Measurements from ENCODE around the gene DNAJB4.
"Not testable (repeated sequence)": the region's sequence is repeated elsewhere in the genome, so short reads cannot be mapped to it uniquely, and the experiment has no call there.

Gene DNAJB4

GRCh38 chr1:78040484-78041089 is 35.8 kb downstream of the DNAJB4 start:
- DNase-seq = no peak

- DNase-seq = no peak
Measured at GRCh38 chr1:78043436-78043835, 38.7 kb downstream of the DNAJB4 start.

- DNase-seq = no peak
Measured at GRCh38 chr1:78044796-78045562, 40.2 kb downstream of the DNAJB4 start.

GRCh38 chr1:78045563-78045925 is 40.8 kb downstream of the DNAJB4 start:
- DNase-seq = no peak

- DNase-seq = no peak
Measured at GRCh38 chr1:78045926-78046778, 41.4 kb downstream of the DNAJB4 start, which contains the start of gene GIPC2. GIPC2 (plus strand) TSS chr1:78045966; CDS start chr1:78046095, 129 bp downstream.

- no peak for DNase-seq
Measured at GRCh38 chr1:78047106-78047505, 42.4 kb downstream of the DNAJB4 start.

GRCh38 chr1:78047631-78048030 is 42.9 kb downstream of the DNAJB4 start:
- DNase-seq = no peak

- no peak for DNase-seq
Measured at GRCh38 chr1:78048446-78048845, 43.7 kb downstream of the DNAJB4 start.

- DNase-seq = no peak
Measured at GRCh38 chr1:78049396-78049795, 44.7 kb downstream of the DNAJB4 start.

GRCh38 chr1:78051005-78051404 is 46.3 kb downstream of the DNAJB4 start:
- no peak for DNase-seq

GRCh38 chr1:78052685-78053405 is 48.1 kb downstream of the DNAJB4 start:
- no peak for DNase-seq

GRCh38 chr1:78053498-78053897 is 48.8 kb downstream of the DNAJB4 start:
- DNase-seq = no peak

GRCh38 chr1:78054559-78054958 is 49.8 kb downstream of the DNAJB4 start:
- no peak for DNase-seq

GRCh38 chr1:78054972-78055371 is 50.2 kb downstream of the DNAJB4 start:
- no peak for DNase-seq

- DNase-seq = no peak
Measured at GRCh38 chr1:78055565-78056132, 50.9 kb downstream of the DNAJB4 start.

GRCh38 chr1:78058670-78059069 is 53.9 kb downstream of the DNAJB4 start:
- no peak for DNase-seq

- DNase-seq = no peak
Measured at GRCh38 chr1:78060857-78061563, 56.3 kb downstream of the DNAJB4 start.

GRCh38 chr1:78061825-78062523 is 57.2 kb downstream of the DNAJB4 start:
- no peak for DNase-seq

- DNase-seq = not testable (repeated sequence)
Measured at GRCh38 chr1:78064886-78065285, 60.1 kb downstream of the DNAJB4 start.

Data from activated CD4-positive, alpha-beta T cell treated with anti-CD3 and anti-CD28 coated beads, Interleukin-2, amount 50 U/mL, for 16 hours (primary cell).